Activated CD4-positive, CD25-positive, alpha-beta regulatory T cell (primary cell): ENCODE results near the gene AMER1.

Experiments
- DNase-seq, 4 experiments: peaks; one replicate each; lab custom pipeline; 2025; lab: John Stamatoyannopoulos, UW

The AMER1 gene

GRCh38 chrX:64184396-64184795, 21.1 kb downstream of the AMER1 start:
- DNase-seq = no peak

- no peak for DNase-seq
Measured at GRCh38 chrX:64182208-64182607, 23.3 kb downstream of the AMER1 start.

GRCh38 chrX:64176876-64177275, 28.6 kb downstream of the AMER1 start:
- no peak for DNase-seq

GRCh38 chrX:64169988-64170387, 35.5 kb downstream of the AMER1 start:
- DNase-seq = no peak

GRCh38 chrX:64152857-64153256, 52.7 kb downstream of the AMER1 start:
- no peak for DNase-seq

- DNase-seq = no peak
Measured at GRCh38 chrX:64151911-64152310, 53.6 kb downstream of the AMER1 start.

- no peak for DNase-seq
Measured at GRCh38 chrX:64150775-64151174, 54.7 kb downstream of the AMER1 start.
